ENCODE data around the gene ZNF12.
"Not testable (repeated sequence)": the region's sequence is repeated elsewhere in the genome, so short reads cannot be mapped to it uniquely, and the experiment has no call there.

GRCh38 chr7:6749335-6749734 lies 42.6 kb upstream of the ZNF12 start:
- TF ChIP-seq CTCF, POLR2A, EP300 (IDR thresholded peaks at IDR 0.05): not testable (repeated sequence)
